K562 treated with DMSO at 1 percent for 48 hours (cell line): ENCODE results near the gene ODR4. TPM values are rescaled to one million over a fixed set of nuclear protein-coding genes. Genes with fewer than 3 reads are reported as not detected.

ENCODE experiments used
- total RNA-seq: library from RNA; unstranded; fragments of 300-600 nt; gene quantifications from 2 replicates; pipeline ENCODE4 v1.2.3, GENCODE V29; 2022; ENCODE audit warnings: low replicate concordance; ENCODE audit errors: extremely low read depth

The ODR4 gene
- not detected in 2 replicates for total RNA-seq

GRCh38 chr1:186375152-186375928 lies at the start of gene ODR4, which contains the start of gene TPR:
TSS of gene ODR4 (plus strand) at chr1:186375838. CDS start at chr1:186379786, 3,948 bp downstream.
TSS of gene TPR (minus strand) at chr1:186375253. CDS start at chr1:186375028, 225 bp downstream.

GRCh38 chr1:186461014-186461413 lies 85.4 kb downstream of the ODR4 start, which contains the start of gene PDC:
TSS of gene PDC (minus strand) at chr1:186461114. CDS start at chr1:186449459, 11,655 bp downstream.

Other genes with a start within 250 kb of the ODR4 start
- gene PRG4, start 79.6 kb upstream of the ODR4 start, total RNA-seq = not detected in 2 replicates
- 124 TPM in 1 of 2 replicates, not detected in the other for gene TPR, start 585 bp upstream of the ODR4 start, total RNA-seq
- gene PDC, start 85.3 kb downstream of the ODR4 start, total RNA-seq = not detected in 2 replicates